Hepatocyte (in vitro differentiated cells): ENCODE measurements around the gene TNNI3.

Experiments used
- EZH2 ChIP-seq: fragments of 200-600 bp; sonication (generic); IDR thresholded peaks from 2 replicates; pipeline ENCODE4 v1.6.1; 2016; ENCODE audit warnings: antibody characterized with exemption, mild to moderate bottlenecking, borderline replicate concordance
- TF ChIP-seq, protein P1 (sequence below): fragments of 200-600 bp; sonication (generic); IDR thresholded peaks from 2 replicates; pipeline ENCODE4 v1.5.1; 2016; ENCODE audit warnings: antibody characterized with exemption, mild to moderate bottlenecking; ENCODE audit not compliant: poor library complexity

DNA sequence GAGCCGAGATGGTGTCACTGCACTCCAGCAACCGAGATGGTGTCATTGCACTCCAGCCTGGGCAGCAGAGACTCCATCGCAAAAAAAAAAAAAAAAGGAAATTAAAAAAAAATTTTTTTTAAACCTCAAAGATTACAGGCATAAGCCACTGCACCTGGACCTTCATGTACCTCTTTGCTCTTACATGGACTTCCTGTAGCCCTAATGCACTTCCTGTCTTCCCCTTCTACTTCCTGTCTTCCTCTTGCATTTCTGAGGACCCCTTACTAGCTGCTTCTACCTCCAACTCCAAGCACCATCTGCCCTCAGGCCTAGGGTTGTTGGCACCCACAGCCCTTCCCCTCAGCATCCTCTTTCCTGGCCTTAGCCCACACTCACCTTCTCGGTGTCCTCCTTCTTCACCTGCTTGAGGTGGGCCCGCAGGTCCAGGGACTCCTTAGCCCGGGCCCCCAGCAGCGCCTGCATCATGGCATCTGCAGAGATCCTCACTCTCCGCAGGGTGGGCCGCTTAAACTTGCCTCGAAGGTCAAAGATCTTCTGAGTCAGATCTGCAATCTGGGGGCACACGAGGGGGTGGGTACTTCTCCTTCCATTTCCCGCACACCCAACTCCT is 3.8 kb downstream of the TNNI3 start:
- TF ChIP-seq, protein P1, sequence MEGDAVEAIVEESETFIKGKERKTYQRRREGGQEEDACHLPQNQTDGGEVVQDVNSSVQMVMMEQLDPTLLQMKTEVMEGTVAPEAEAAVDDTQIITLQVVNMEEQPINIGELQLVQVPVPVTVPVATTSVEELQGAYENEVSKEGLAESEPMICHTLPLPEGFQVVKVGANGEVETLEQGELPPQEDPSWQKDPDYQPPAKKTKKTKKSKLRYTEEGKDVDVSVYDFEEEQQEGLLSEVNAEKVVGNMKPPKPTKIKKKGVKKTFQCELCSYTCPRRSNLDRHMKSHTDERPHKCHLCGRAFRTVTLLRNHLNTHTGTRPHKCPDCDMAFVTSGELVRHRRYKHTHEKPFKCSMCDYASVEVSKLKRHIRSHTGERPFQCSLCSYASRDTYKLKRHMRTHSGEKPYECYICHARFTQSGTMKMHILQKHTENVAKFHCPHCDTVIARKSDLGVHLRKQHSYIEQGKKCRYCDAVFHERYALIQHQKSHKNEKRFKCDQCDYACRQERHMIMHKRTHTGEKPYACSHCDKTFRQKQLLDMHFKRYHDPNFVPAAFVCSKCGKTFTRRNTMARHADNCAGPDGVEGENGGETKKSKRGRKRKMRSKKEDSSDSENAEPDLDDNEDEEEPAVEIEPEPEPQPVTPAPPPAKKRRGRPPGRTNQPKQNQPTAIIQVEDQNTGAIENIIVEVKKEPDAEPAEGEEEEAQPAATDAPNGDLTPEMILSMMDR: no peak
- no peak for TF ChIP-seq EZH2
